Activated CD4-positive, alpha-beta T cell treated with anti-CD3 and anti-CD28 coated beads for 36 hours (primary cell): Measurements from ENCODE around the gene GABRR2. TPM values are rescaled to one million over a fixed set of nuclear protein-coding genes. Genes with fewer than 3 reads are reported as not detected.
A peak's percentile ranks its signal among the peaks of the same experiment; 100 is the strongest.

Source experiments
- ATAC-seq: fragments of 200-7000 bp; cut with Tn5 transposase; one replicate; pipeline ENCODE4 v1.10.0; 2021; ENCODE audit warnings: mild to moderate bottlenecking, moderate library complexity
- CTCF ChIA-PET: fragments of 350-600 bp; sonication (Branson Sonifier 250); formaldehyde crosslinking; loops from one replicate; lab custom pipeline; 2021; ENCODE audit warnings: antibody characterized with exemption; lab: Charles Lee
- POLR2A ChIA-PET: fragments of 350-600 bp; sonication (Branson Sonifier 250); formaldehyde crosslinking; loops from one replicate; lab custom pipeline; 2021; ENCODE audit warnings: antibody characterized with exemption, inconsistent platforms; lab: Charles Lee
- DNase-seq: peaks from one replicate; pipeline ENCODE4 v3.0.0-alpha.2; 2020
- H3K27ac Mint-ChIP-seq: one replicate; pipeline ENCODE4 v1.8.0; 2021; ENCODE audit warnings: mixed read lengths
- H3K27me3 Mint-ChIP-seq: one replicate; pipeline ENCODE4 v1.8.0; 2021; ENCODE audit warnings: mixed read lengths
- H3K36me3 Mint-ChIP-seq: one replicate; pipeline ENCODE4 v1.8.0; 2021; ENCODE audit warnings: low read depth, mixed read lengths
- H3K4me1 Mint-ChIP-seq: one replicate; pipeline ENCODE4 v1.8.0; 2021; ENCODE audit warnings: mixed read lengths
- H3K4me3 Mint-ChIP-seq: one replicate; pipeline ENCODE4 v1.8.0; 2021; ENCODE audit warnings: mild to moderate bottlenecking, moderate library complexity, mixed read lengths
- H3K9me3 Mint-ChIP-seq: one replicate; pipeline ENCODE4 v1.8.0; 2021; ENCODE audit warnings: low read depth, mixed read lengths
- intact Hi-C, 2 experiments: fragments of 100-400 bp; cut with DNase I in 1 of 2; cut with micrococcal nuclease in 1 of 2; formaldehyde crosslinking; loops; one replicate each; pipeline versions ENCODE4 v1.14.2 to v1.15.1; 2022 to 2024; cut with DNase I, micrococcal nuclease
- total RNA-seq, 2 experiments: library from RNA; stranded (reverse); gene quantifications; one replicate each; pipeline ENCODE4 v1.2.3, GENCODE V29; 2021

The GABRR2 gene
- total RNA-seq = under 1 TPM; 0.14 to 0.49 TPM

DNA sequence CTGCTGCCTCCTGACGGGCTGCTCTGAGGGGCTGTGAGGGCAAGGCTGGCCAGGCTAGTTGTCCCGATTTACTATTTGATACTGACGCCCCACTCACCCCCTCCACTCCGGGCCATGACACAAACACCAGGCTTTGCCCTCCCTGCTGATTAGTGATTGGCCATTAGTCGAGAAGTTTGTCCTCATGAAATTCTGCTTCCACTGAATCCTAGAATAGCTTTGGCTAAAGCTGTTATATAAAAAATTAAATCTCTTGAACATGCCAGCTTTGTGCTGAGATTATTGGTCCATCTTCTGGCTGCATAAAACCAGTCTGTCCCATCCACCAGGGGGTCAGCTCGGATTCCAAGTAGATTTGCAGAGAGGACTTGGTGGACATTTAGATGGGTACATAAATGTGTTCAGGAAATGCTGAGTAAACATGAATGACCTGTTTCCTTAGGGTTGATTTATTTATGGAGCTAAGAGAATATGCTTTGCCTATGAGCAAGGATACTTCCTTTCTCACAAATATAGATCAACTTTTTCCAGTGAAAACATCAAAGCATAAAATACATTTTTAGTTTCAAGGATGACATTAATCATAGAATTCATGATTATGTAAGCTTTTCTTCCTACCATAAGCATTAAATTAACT lies at the start of gene GABRR2:
TSS of gene GABRR2 (minus strand) at position 51 of the 637 bp plus-strand sequence. CDS start 134 bp downstream, outside the sequence.
- no peaks in the 10 kb centered on the region for H3K4me1 Mint-ChIP-seq
- no peaks in the 10 kb centered on the region for H3K9me3 Mint-ChIP-seq
- intact Hi-C loops = no loop called here
- DNase-seq (no peak), ATAC-seq (no peak)
- H3K4me3 Mint-ChIP-seq = no peak within 1 kb of the TSS
- H3K27me3 Mint-ChIP-seq = no peaks in the 10 kb centered on the region
- no peak within 1 kb of the TSS for H3K27ac Mint-ChIP-seq
- CTCF ChIA-PET = interaction anchor here (0.6 to 1.4 kb wide), 5 partner anchors 56 to 1180 kb away, joined by 3 to 4 read pairs (median 3); no protein-coding TSS in a partner anchor
- POLR2A ChIA-PET = no interaction called here
- no peaks in the 10 kb centered on the region for H3K36me3 Mint-ChIP-seq

DNA sequence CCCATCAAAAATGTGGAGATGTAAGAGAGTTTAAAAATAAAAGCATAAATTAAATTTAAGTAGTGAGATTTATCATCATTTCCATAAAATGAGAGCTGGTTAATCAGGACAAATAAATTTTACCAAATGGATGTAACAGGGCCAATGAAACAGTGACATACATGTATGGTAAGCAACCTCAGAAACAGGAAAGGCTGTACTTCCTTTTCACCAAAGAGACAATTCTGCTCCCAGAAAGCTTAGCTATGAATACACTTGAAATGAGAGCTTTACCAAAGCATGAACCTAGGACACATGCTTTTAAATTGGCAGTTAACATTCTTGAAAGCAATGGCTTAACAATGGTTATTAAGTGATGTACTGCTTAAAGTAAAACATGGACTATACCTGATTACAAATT lies 49.5 kb upstream of the GABRR2 start:
- Mint-ChIP-seq H3K27me3 (no peaks in the 10 kb centered on the region), H3K36me3 (peaks cover 5% of the 10 kb centered on the region), H3K27ac (no peak overlapping the region), H3K4me3 (no peak overlapping the region), H3K4me1 (peaks cover 30% of the 10 kb centered on the region), H3K9me3 (no peaks in the 10 kb centered on the region)
- ChIA-PET CTCF (interaction anchor here (1.0 to 6.7 kb wide), 7 partner anchors 11 to 382 kb away, joined by 3 to 74 read pairs (median 4); partner anchors contain the start of genes PNRC1 and UBE2J1), POLR2A (interaction anchor here (0.9 kb wide), 1 partner anchor 14 kb away, joined by 3 read pairs; no protein-coding TSS in a partner anchor)
- no peak for ATAC-seq
- intact Hi-C loops = no loop called here
- no peak for DNase-seq

DNA sequence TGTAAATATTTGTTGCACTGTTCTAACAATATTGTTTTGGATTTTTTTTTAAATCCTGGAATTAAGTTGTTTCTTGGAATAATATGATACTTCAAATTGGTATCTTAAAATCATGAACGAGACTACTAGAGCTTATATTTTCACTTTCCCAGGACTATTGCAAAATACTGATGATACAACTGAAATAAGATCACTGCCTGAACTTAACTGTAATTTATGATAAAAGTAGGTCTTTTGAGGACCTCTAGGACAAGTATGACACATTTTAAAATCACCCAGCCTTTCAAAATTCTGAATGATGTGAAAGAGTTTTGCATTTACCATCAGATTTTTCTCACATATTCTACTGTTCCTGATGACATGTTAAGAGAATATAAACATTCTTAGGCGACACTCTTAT lies 46.1 kb upstream of the GABRR2 start:
- CTCF ChIA-PET = interaction anchor here (1.0 to 3.1 kb wide), 3 partner anchors 11 to 43 kb away, joined by 3 to 32 read pairs (median 12); no protein-coding TSS in a partner anchor
- DNase-seq (no peak), ATAC-seq (no peak)
- Mint-ChIP-seq H3K4me3 (no peak overlapping the region), H3K36me3 (peaks cover 2% of the 10 kb centered on the region), H3K27me3 (no peaks in the 10 kb centered on the region), H3K27ac (peak overlapping the region; percentile 35), H3K9me3 (no peaks in the 10 kb centered on the region), H3K4me1 (peaks cover 56% of the 10 kb centered on the region)
- POLR2A ChIA-PET = no interaction called here
- intact Hi-C loops = loop anchor here in 1 of 2 experiments (2.0 kb wide), 1 partner anchor 280 kb away; the partner anchor contains the start of gene PNRC1

DNA sequence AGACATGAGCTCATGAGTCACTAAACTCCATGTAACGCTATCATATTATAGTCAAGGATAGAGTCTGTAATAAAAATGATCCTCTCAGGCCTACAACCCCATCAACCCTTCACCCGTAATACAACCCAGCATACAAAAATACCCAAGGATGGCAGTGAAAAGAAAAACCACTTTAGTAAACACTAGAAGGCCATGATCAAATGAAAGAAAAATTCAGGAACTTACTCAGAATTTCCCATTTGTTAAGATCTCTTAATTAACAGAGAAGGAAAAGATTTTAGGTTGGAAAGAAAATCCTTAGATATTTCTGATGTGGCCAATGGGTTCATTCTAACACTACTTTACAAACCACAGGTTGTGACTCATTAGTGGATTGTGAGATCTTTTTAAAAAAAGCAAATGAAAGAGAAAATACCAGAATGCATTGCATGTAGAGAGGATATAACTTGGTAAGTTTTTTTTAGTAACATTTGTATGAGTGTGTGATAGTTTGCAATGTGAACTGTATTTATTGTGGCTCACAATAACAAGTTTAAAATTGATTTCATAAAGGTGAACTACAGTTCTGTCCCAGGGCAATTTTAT lies 45.4 kb upstream of the GABRR2 start:
- no peaks in the 10 kb centered on the region for H3K27me3 Mint-ChIP-seq
- H3K9me3 Mint-ChIP-seq = no peaks in the 10 kb centered on the region
- intact Hi-C loops = loop anchor here in 1 of 2 experiments (2.0 kb wide), 1 partner anchor 280 kb away; the partner anchor contains the start of gene PNRC1
- ATAC-seq = peak; percentile 87
- peaks cover 2% of the 10 kb centered on the region for H3K36me3 Mint-ChIP-seq
- POLR2A ChIA-PET = no interaction called here
- peaks cover 62% of the 10 kb centered on the region for H3K4me1 Mint-ChIP-seq
- H3K4me3 Mint-ChIP-seq = no peak overlapping the region
- DNase-seq = no peak
- CTCF ChIA-PET = interaction anchor here (1.1 kb wide), 1 partner anchor 12 kb away, joined by 12 read pairs; no protein-coding TSS in a partner anchor
- peak overlapping the region; percentile 53 for H3K27ac Mint-ChIP-seq

DNA sequence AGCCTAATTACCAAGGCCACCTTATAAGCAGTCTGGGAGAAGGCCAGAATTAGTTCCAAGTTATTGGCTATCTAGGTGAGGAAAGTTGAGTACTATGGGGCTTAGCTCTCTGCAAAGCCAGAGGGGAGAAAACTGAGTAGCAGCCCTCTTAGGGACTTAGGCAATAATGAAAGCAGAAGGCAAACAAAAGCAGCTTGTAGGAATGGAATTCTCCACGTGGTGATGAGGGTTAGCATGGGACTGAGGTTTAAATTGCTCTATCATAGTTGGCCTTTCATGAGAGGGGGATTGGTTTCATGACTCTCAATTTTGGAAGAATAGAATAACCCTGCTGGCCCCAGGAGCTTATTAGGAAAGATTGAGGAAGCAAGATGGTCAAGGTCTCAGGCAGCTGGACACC lies 44.5 kb upstream of the GABRR2 start:
- peaks cover 2% of the 10 kb centered on the region for H3K36me3 Mint-ChIP-seq
- H3K4me3 Mint-ChIP-seq = no peak overlapping the region
- peaks cover 62% of the 10 kb centered on the region for H3K4me1 Mint-ChIP-seq
- no peak for DNase-seq
- intact Hi-C loops = loop anchor here in 1 of 2 experiments (10.0 kb wide), 1 partner anchor 715 kb away; no protein-coding TSS in a partner anchor
- no peak overlapping the region for H3K27ac Mint-ChIP-seq
- CTCF ChIA-PET = interaction anchor here (0.6 to 1.6 kb wide), 3 partner anchors 12 to 1505 kb away, joined by 3 to 8 read pairs (median 3); no protein-coding TSS in a partner anchor
- H3K9me3 Mint-ChIP-seq = no peaks in the 10 kb centered on the region
- no peak for ATAC-seq
- no peaks in the 10 kb centered on the region for H3K27me3 Mint-ChIP-seq
- POLR2A ChIA-PET = no interaction called here

GRCh38 chr6:89357390-89357789 lies 42.3 kb upstream of the GABRR2 start:
- DNase-seq (no peak), ATAC-seq (no peak)
- H3K36me3 Mint-ChIP-seq = no peaks in the 10 kb centered on the region
- intact Hi-C loops = loop anchor here in 1 of 2 experiments (10.0 kb wide), 1 partner anchor 717 kb away; no protein-coding TSS in a partner anchor
- ChIA-PET CTCF (interaction anchor here (0.7 to 8.2 kb wide), 5 partner anchors 10 to 375 kb away, joined by 3 to 74 read pairs (median 3); no protein-coding TSS in a partner anchor), POLR2A (interaction anchor here (1.0 kb wide), 1 partner anchor 17 kb away, joined by 3 read pairs; no protein-coding TSS in a partner anchor)
- H3K4me3 Mint-ChIP-seq = peak overlapping the region; percentile 70
- H3K27me3 Mint-ChIP-seq = no peaks in the 10 kb centered on the region
- H3K27ac Mint-ChIP-seq = peak overlapping the region; percentile 91
- H3K9me3 Mint-ChIP-seq = no peaks in the 10 kb centered on the region
- H3K4me1 Mint-ChIP-seq = peaks cover 68% of the 10 kb centered on the region

- Mint-ChIP-seq H3K9me3 (no peaks in the 10 kb centered on the region), H3K36me3 (peaks cover 2% of the 10 kb centered on the region), H3K27me3 (no peaks in the 10 kb centered on the region), H3K4me1 (peaks cover 68% of the 10 kb centered on the region), H3K4me3 (peak overlapping the region; percentile 70), H3K27ac (peak overlapping the region; percentile 59)
- intact Hi-C loops = loop anchor here in 1 of 2 experiments (1.0 to 10.0 kb wide), 2 partner anchors 393 to 718 kb away; partner anchors contain the start of gene RNGTT
- DNase-seq (no peak), ATAC-seq (no peak)
- POLR2A ChIA-PET = interaction anchor here (0.6 to 0.9 kb wide), 2 partner anchors 276 to 339 kb away, joined by 3 read pairs; partner anchors contain the start of gene PNRC1
- CTCF ChIA-PET = interaction anchor here (0.8 to 8.2 kb wide), 5 partner anchors 10 to 374 kb away, joined by 3 to 74 read pairs (median 3); no protein-coding TSS in a partner anchor
Observed at GRCh38 chr6:89356642-89357170, 41.6 kb upstream of the GABRR2 start.

DNA sequence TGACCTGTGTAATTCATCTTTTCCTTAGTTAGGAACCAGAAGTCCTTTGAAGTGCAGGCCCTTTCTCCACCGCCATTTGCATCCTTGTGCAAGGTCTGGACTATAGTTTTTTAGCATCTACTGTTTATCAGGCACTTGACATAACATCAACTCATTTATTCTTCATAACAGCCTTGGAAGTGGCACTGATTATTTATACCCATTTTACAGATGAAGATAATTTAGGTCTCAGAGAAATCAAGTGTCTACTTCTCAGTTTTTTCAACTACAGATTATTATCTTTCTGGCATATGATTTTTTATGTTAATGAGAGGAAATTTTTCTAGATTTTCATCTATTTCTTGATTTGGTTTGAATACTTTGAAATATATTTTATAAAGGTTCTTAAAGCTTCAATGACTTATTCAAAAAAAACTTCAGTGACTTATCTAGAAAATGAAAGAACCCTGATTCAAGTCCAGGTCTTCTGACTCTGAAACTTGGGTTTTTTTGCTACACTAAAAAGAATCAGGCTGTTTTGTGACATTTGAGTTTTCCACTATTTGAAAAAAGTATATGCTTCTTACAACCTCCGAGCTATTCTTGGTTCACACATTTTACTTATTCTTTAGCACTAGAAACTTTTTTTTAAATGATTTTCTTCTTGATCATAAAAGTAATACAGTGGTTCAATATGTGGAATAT lies 40.6 kb upstream of the GABRR2 start:
- Mint-ChIP-seq H3K9me3 (no peaks in the 10 kb centered on the region), H3K4me3 (no peak overlapping the region), H3K27me3 (no peaks in the 10 kb centered on the region), H3K36me3 (peaks cover 4% of the 10 kb centered on the region), H3K27ac (no peak overlapping the region), H3K4me1 (peaks cover 70% of the 10 kb centered on the region)
- ATAC-seq (no peak), DNase-seq (no peak)
- CTCF ChIA-PET = interaction anchor here (0.8 to 8.2 kb wide), 6 partner anchors 8 to 373 kb away, joined by 3 to 74 read pairs (median 6); no protein-coding TSS in a partner anchor
- POLR2A ChIA-PET = no interaction called here
- intact Hi-C loops = loop anchor here in 1 of 2 experiments (1.0 to 10.0 kb wide), 2 partner anchors 392 to 719 kb away; partner anchors contain the start of gene RNGTT

DNA sequence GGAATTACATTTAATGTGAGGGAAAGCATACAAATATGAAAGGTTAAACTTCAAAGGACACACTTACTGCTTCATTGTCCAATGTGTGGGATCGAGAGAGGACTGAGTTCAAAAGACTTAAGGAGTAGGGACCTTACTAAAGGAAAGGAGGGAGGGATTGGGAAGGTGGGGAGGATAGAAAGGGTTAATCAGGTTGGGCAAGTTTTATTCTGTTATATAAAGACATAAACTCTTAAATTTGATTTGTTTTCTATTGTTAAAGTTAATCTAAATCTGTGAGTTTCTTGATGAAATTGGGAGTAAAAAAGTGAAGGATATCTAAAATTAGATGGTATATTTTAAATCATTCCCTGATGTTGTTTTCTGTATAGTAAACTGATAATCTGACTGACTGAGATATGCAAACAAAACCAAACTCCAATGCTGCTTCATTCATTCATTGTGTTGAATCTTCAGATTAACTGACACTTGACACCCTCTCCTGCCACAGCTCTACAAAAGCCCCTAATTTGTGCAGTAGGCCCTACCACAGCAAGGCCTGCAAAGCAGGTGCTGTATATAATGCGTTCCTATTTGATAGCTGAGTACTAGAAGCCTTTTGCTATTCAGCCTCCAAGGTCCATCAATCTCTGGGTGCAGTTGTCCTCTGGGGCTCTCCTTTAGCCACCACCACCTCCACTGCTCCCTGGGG lies 38.7 kb upstream of the GABRR2 start:
- ChIA-PET CTCF (interaction anchor here (1.1 to 8.2 kb wide), 2 partner anchors 13 to 18 kb away, joined by 3 to 74 read pairs; no protein-coding TSS in a partner anchor), POLR2A (no interaction called here)
- no peaks in the 10 kb centered on the region for H3K9me3 Mint-ChIP-seq
- no peaks in the 10 kb centered on the region for H3K27me3 Mint-ChIP-seq
- H3K4me3 Mint-ChIP-seq = peak overlapping the region; percentile 91
- peaks cover 10% of the 10 kb centered on the region for H3K36me3 Mint-ChIP-seq
- ATAC-seq (no peak), DNase-seq (no peak)
- H3K4me1 Mint-ChIP-seq = peaks cover 75% of the 10 kb centered on the region
- H3K27ac Mint-ChIP-seq = peak overlapping the region; percentile 86
- intact Hi-C loops = loop anchor here (2.0 to 10.0 kb wide), 8 partner anchors 55 to 1233 kb away; partner anchors contain the start of genes MAP3K7 (in 1 of the 2), PM20D2 (in 1 of the 2), PNRC1 (in 1 of the 2) and RRAGD (in 1 of the 2)
